Neural crest cell (in vitro differentiated cells): ENCODE results near the gene FMNL2. TPM values are rescaled to one million over a fixed set of nuclear protein-coding genes. Genes with fewer than 3 reads are reported as not detected.

ENCODE experiments used
- DNase-seq: peaks from one replicate; pipeline ENCODE4 v3.0.0; 2021; ENCODE audit warnings: low read depth, mixed read lengths, low spot score
- H3K27ac Mint-ChIP-seq: one replicate; pipeline ENCODE4 v1.8.0; 2021; ENCODE audit warnings: mild to moderate bottlenecking, mixed read lengths; ENCODE audit not compliant: unreplicated experiment
- H3K27me3 Mint-ChIP-seq: 2 replicates; pipeline ENCODE4 v1.8.0; 2021; ENCODE audit warnings: low read depth, mild to moderate bottlenecking, mixed read lengths
- H3K36me3 Mint-ChIP-seq: 2 replicates; pipeline ENCODE4 v1.8.0; 2021; ENCODE audit warnings: low read depth, mild to moderate bottlenecking, mixed read lengths
- H3K4me1 Mint-ChIP-seq: 2 replicates; pipeline ENCODE4 v1.8.0; 2021; ENCODE audit warnings: mixed read lengths
- H3K4me3 Mint-ChIP-seq: one replicate; pipeline ENCODE4 v1.8.0; 2021; ENCODE audit warnings: mild to moderate bottlenecking, mixed read lengths
- H3K9me3 Mint-ChIP-seq: 2 replicates; pipeline ENCODE4 v1.8.0; 2021; ENCODE audit warnings: mixed read lengths
- total RNA-seq: library from RNA; stranded (reverse); gene quantifications from 2 replicates; pipeline ENCODE4 v1.2.1, GENCODE V29; 2021
- TF ChIP-seq, protein P1 (sequence below): fragments of 200-600 bp; sonication (generic); conservative IDR thresholded peaks from 2 replicates; pipeline ENCODE4 v1.5.0; 2021; ENCODE audit warnings: antibody characterized with exemption, mild to moderate bottlenecking

FMNL2 gene
- total RNA-seq, 1 donor from 2014 or later: 54.9 TPM

DNA sequence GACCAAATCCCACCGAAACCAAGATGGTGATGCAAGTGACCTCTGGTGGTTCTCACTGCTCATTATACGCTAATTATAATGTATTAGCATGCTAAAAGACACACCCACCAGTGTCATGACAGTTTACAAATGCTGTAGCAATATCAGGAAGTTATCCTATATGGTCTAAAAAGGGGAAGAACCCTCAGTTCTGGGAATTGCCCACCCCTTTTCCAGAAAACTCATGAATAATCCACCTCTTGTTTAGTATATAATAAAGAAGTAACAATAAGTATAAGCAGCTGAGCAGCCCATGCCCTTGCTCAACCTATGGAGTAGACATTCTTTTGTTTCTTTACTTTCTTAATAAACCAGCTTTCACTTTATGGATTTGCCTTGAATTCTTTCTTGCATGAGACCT lies 31.0 kb upstream of the FMNL2 start:
- H3K27me3 Mint-ChIP-seq: no peaks in the 10 kb centered on the region
- H3K27ac Mint-ChIP-seq: no peak overlapping the region
- TF ChIP-seq, protein P1, sequence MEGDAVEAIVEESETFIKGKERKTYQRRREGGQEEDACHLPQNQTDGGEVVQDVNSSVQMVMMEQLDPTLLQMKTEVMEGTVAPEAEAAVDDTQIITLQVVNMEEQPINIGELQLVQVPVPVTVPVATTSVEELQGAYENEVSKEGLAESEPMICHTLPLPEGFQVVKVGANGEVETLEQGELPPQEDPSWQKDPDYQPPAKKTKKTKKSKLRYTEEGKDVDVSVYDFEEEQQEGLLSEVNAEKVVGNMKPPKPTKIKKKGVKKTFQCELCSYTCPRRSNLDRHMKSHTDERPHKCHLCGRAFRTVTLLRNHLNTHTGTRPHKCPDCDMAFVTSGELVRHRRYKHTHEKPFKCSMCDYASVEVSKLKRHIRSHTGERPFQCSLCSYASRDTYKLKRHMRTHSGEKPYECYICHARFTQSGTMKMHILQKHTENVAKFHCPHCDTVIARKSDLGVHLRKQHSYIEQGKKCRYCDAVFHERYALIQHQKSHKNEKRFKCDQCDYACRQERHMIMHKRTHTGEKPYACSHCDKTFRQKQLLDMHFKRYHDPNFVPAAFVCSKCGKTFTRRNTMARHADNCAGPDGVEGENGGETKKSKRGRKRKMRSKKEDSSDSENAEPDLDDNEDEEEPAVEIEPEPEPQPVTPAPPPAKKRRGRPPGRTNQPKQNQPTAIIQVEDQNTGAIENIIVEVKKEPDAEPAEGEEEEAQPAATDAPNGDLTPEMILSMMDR: no peak
- DNase-seq: no peak
- peaks cover 1% of the 10 kb centered on the region for H3K4me1 Mint-ChIP-seq
- peaks cover 3% of the 10 kb centered on the region for H3K9me3 Mint-ChIP-seq
- H3K4me3 Mint-ChIP-seq: no peak overlapping the region
- no peaks in the 10 kb centered on the region for H3K36me3 Mint-ChIP-seq

DNA sequence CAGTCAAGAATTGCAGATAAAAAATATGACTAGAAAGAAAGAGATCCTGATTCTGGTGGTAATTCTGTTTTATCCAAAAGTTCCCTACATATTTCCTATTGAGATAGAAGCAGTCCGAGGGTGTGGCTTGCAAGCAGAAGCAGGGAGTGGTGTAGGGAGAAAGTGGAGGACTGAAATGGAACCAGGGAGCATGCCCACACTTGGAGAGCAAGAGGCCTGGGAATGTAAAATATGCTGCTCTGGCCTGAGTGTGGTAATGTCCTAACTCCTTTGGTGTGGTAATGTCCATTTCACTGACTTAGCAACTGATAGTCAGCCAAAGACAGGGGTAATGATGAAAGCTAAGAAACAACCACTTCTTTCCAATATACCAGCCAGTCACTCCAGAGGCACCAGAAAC lies 30.1 kb upstream of the FMNL2 start:
- peaks cover 3% of the 10 kb centered on the region for H3K9me3 Mint-ChIP-seq
- no peak overlapping the region for H3K27ac Mint-ChIP-seq
- DNase-seq: no peak
- H3K4me1 Mint-ChIP-seq: no peaks in the 10 kb centered on the region
- no peaks in the 10 kb centered on the region for H3K27me3 Mint-ChIP-seq
- TF ChIP-seq, protein P1: no peak
- no peak overlapping the region for H3K4me3 Mint-ChIP-seq
- no peaks in the 10 kb centered on the region for H3K36me3 Mint-ChIP-seq

DNA sequence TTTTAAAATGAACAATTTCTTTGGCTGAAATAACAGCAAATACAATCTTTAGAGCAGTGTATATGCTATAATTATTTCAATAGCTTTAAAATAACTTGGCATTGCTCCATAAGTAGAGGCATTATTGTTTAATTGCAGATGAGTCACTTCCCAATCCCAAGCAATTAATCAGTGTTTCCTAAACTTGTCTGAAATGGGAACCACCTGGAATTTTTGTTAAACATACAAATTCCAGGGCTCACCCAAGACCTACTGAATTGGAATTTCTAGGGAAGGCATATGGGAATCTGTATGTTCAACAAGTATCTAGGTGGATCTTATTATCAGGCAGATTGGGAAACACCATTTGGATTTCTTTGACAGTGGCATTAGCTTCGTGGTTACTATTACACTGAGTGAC lies 27.1 kb upstream of the FMNL2 start:
- H3K36me3 Mint-ChIP-seq: no peaks in the 10 kb centered on the region
- TF ChIP-seq, protein P1: no peak

DNA sequence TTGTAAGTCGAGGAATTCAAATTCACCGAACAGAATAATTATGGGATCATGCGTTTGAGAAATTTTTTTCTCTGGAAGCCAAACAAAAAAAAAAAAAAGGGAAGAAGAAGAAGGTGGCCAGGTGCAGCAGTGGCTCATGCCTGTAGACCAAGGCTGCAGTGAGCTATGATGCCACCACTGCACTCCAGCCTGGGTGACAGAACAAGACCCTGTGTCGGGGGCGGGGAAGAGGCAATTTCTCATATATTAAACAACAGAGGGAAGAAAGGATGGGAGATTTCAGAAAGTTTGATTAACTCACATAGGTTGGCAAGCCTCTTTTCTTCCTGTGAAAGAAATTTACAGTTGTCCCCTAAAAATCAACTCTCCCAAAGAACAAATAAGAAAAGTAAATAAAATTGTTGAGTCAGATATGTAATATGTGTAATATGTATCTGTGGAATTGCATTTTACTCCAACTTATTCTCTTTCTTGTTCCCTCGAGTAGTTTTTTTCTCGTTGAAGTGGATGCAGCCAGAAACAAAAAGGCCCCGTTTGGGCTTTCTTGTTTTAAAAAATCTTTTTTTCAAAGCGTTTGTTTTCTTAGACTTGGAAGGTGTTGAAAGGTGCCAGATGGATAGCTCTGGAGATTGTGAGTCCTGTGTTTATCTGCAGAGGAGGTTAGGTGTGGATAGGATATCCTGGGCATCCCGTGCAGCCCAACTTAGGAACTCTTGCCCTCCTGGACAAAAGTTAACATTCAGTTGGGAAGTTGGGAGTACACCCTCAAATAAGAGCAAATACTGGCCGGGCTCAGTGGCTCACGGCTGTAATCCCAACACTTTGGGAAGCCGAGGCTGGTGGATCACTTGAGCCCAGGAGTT lies 25.4 kb upstream of the FMNL2 start:
- TF ChIP-seq, protein P1: no peak
- Mint-ChIP-seq H3K36me3 (no peaks in the 10 kb centered on the region), H3K27ac (no peak overlapping the region), H3K4me1 (no peaks in the 10 kb centered on the region), H3K9me3 (no peaks in the 10 kb centered on the region), H3K27me3 (no peaks in the 10 kb centered on the region), H3K4me3 (no peak overlapping the region)
- no peak for DNase-seq

More for the DNA sequence above, 27.1 kb upstream of the FMNL2 start:
- Mint-ChIP-seq H3K4me3 (no peak overlapping the region), H3K9me3 (no peaks in the 10 kb centered on the region), H3K4me1 (no peaks in the 10 kb centered on the region), H3K27me3 (no peaks in the 10 kb centered on the region), H3K27ac (no peak overlapping the region)
- no peak for DNase-seq

DNA sequence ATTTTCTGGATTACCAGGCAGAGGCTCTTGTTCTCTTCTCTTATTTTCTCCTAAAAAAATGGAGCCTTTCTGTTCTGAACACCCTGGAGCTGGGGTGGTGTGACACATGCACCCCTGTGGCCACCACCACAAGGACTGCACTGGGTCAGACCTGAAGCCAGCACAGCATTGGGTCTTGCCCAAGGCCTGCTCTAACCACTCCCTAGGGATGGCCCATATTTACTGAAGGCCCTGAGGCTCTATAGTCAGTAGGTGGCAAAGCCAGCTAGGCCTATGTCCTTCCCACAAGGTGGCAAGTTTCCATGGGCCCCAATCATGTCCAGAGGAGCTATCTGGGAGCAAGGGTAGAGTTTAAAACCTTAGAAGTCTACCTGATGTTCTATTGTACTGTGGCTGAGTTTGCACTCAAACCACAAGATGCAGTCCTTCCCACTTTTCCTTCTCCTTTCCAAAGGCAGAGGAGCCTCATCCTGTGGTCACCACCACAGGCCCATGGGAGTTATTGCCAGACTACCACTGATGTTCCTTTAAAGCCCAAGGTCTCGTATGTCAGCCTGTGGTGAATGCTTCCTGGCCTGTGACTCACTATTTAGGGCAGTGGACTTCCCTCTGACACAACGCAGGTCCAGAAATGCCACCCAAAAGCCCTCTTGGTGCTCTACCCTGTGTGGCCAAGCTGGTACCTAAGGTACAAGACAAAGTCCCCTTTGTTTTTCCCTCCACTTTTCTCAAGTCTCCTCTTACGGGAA lies 15.0 kb upstream of the FMNL2 start:
- no peak for DNase-seq
- no peaks in the 10 kb centered on the region for H3K27me3 Mint-ChIP-seq
- H3K27ac Mint-ChIP-seq: no peak overlapping the region
- peaks cover 6% of the 10 kb centered on the region for H3K9me3 Mint-ChIP-seq
- TF ChIP-seq, protein P1: no peak
- peaks cover 7% of the 10 kb centered on the region for H3K36me3 Mint-ChIP-seq
- H3K4me1 Mint-ChIP-seq: no peaks in the 10 kb centered on the region
- H3K4me3 Mint-ChIP-seq: no peak overlapping the region
